Endothelial cell of umbilical vein (primary cell): Measurements from ENCODE around the gene PPP1R13L. TPM values are rescaled to one million over a fixed set of nuclear protein-coding genes. Genes with fewer than 3 reads are reported as not detected.

ENCODE experiments used
- BruUV-seq: library from RNA; stranded (reverse); fragments of 400-500 nt; replicated peaks from 2 replicates; lab custom pipeline; 2021; lab: Mats Ljungman, UMichigan
- CTCF ChIA-PET: fragments of 300-600, 350-600 bp; sonication (Branson Sonifier 250); formaldehyde crosslinking; loops from one replicate; lab custom pipeline; 2021; ENCODE audit warnings: antibody characterized with exemption, inconsistent platforms; lab: Charles Lee
- POLR2A ChIA-PET: fragments of 300-600, 350-600 bp; sonication (Branson Sonifier 250); formaldehyde crosslinking; loops from one replicate; lab custom pipeline; 2021; ENCODE audit warnings: antibody characterized with exemption, inconsistent platforms; lab: Charles Lee
- DNase-seq: peaks from one replicate; pipeline ENCODE4 v3.0.0-alpha.2; 2011; ENCODE audit warnings: low read depth, low spot score
- FAIRE-seq: peaks from 2 replicates; lab custom pipeline; 2011; peaks lifted over from hg19 to GRCh38; lab: Jason Lieb, UNC
- H2AFZ ChIP-seq: 2 replicates; pipeline ENCODE4 v1.6.0; 2012; ENCODE audit warnings: low read depth, low read length, control low read depth, inconsistent platforms
- H3K27ac ChIP-seq: 2 replicates; pipeline ENCODE4 v1.5.1; 2011; ENCODE audit warnings: low read depth, mild to moderate bottlenecking, control low read depth, low read length, moderate library complexity; ENCODE audit not compliant: insufficient read depth
- H3K27me3 ChIP-seq, 2 experiments: 2 replicates each; pipeline versions ENCODE4 v1.6.0 to v1.6.1; 2011; ENCODE audit warnings: low read length in 2 of 2, mixed read lengths in 1 of 2; ENCODE audit not compliant: control insufficient read depth in 2 of 2, insufficient read depth in 2 of 2
- H3K36me3 ChIP-seq, 2 experiments: 2 replicates in 1 of 2; 3 replicates in 1 of 2; pipeline ENCODE4 v1.5.1; 2011; ENCODE audit warnings: low read length in 2 of 2, mild to moderate bottlenecking in 1 of 2, moderate library complexity in 1 of 2; ENCODE audit not compliant: control insufficient read depth in 2 of 2, insufficient read depth in 2 of 2; ENCODE audit errors: extremely low read depth in 1 of 2
- H3K4me1 ChIP-seq: 3 replicates; pipeline ENCODE4 v1.5.1; 2011; ENCODE audit warnings: mild to moderate bottlenecking, low read length; ENCODE audit not compliant: control insufficient read depth, insufficient read depth; ENCODE audit errors: extremely low read depth
- H3K4me2 ChIP-seq: 2 replicates; pipeline ENCODE4 v1.6.1; 2011; ENCODE audit warnings: low read length, control low read depth, mixed read lengths; ENCODE audit not compliant: insufficient read depth
- H3K4me3 ChIP-seq, 3 experiments: fragments of 200-600 bp in 1 of 3; sonication (generic), shearing (Covaris generic) in 1 of 3; replicated peaks in 1 of 3; 2 replicates each; pipeline ENCODE4 v1.5.1; 2011 to 2016; ENCODE audit warnings: control low read depth in 3 of 3, low read length in 3 of 3, mild to moderate bottlenecking in 2 of 3, inconsistent platforms in 1 of 3, low read depth in 1 of 3, moderate library complexity in 1 of 3; ENCODE audit not compliant: insufficient read depth in 1 of 3
- H3K79me2 ChIP-seq: 2 replicates; pipeline ENCODE4 v1.6.0; 2012; ENCODE audit warnings: low read length, inconsistent platforms; ENCODE audit not compliant: control insufficient read depth, insufficient read depth
- H3K9ac ChIP-seq: replicated peaks from 2 replicates; pipeline ENCODE3; 2011; ENCODE audit warnings: low read length, control low read depth; ENCODE audit not compliant: insufficient read depth; ENCODE audit errors: extremely low read depth
- H3K9me1 ChIP-seq: replicated peaks from 3 replicates; pipeline ENCODE4 v1.6.0; 2011; ENCODE audit warnings: mild to moderate bottlenecking, low read length; ENCODE audit not compliant: control insufficient read depth, insufficient read depth; ENCODE audit errors: extremely low read depth
- H3K9me3 ChIP-seq: replicated peaks from 2 replicates; pipeline ENCODE4 v1.5.1; 2012; ENCODE audit warnings: low read length, inconsistent platforms; ENCODE audit not compliant: control insufficient read depth, insufficient read depth
- H4K20me1 ChIP-seq: replicated peaks from 2 replicates; pipeline ENCODE3; 2011; ENCODE audit warnings: mild to moderate bottlenecking, low read length; ENCODE audit not compliant: control insufficient read depth, insufficient read depth; ENCODE audit errors: extremely low read depth
- EZH2 ChIP-seq: IDR thresholded peaks from 2 replicates; pipeline ENCODE4 v1.6.1; 2012; ENCODE audit warnings: borderline replicate concordance, low read depth, mild to moderate bottlenecking, moderate library complexity, low read length, inconsistent platforms; ENCODE audit not compliant: severe bottlenecking
- FOS ChIP-seq: IDR thresholded peaks from 2 replicates; pipeline ENCODE4 v1.6.1; 2011; ENCODE audit warnings: mild to moderate bottlenecking, low read length, moderate library complexity, borderline replicate concordance; ENCODE audit not compliant: insufficient read depth
- GATA2 ChIP-seq: IDR thresholded peaks from 2 replicates; pipeline ENCODE4 v1.7.0; 2011; ENCODE audit warnings: low read depth, mild to moderate bottlenecking, moderate library complexity, mixed read lengths, low read length; ENCODE audit not compliant: insufficient read length, insufficient read depth
- JUN ChIP-seq: IDR thresholded peaks from 2 replicates; pipeline ENCODE4 v1.6.1; 2011; ENCODE audit warnings: borderline replicate concordance, low read depth; ENCODE audit not compliant: insufficient read length, insufficient read depth
- MAX ChIP-seq: IDR thresholded peaks from 2 replicates; pipeline ENCODE4 v1.6.1; 2011; ENCODE audit not compliant: insufficient read depth, insufficient read length
- MYC ChIP-seq: IDR thresholded peaks from one replicate; pipeline ENCODE4 v1.6.1; 2011; ENCODE audit warnings: mild to moderate bottlenecking, low read depth, low read length
- POLR2A ChIP-seq: IDR thresholded peaks from 2 replicates; pipeline ENCODE4 v1.6.1; 2012; ENCODE audit warnings: low read depth, mild to moderate bottlenecking, control low read depth, low read length
- POLR2AphosphoS5 ChIP-seq: IDR thresholded peaks from 2 replicates; pipeline ENCODE4 v1.6.1; 2012; ENCODE audit warnings: low read depth, mild to moderate bottlenecking, control low read depth, low read length, moderate library complexity; ENCODE audit not compliant: insufficient read depth
- dilution Hi-C: fragments of 300-500 bp; cut with MboI; formaldehyde crosslinking; loops from one replicate; pipeline ENCODE4 v1.15.0; 2019; ENCODE audit warnings: low sequenced_read_pairs; ENCODE audit not compliant: extremely low pct_ligation_motif_present
- intact Hi-C: fragments of 100-400 bp; cut with micrococcal nuclease; formaldehyde crosslinking; loops from one replicate; pipeline ENCODE4 v1.10.0; 2022
- polyA plus RNA-seq, 4 experiments: library from polyadenylated mRNA; depleted of rRNA in 3 of 4; stranded (reverse) in 3 of 4; unstranded in 1 of 4; fragments of >200 nt; gene quantifications; 2 replicates each; pipeline versions ENCODE4 v1.2.1 to v1.2.3, GENCODE V29; 2011 to 2012; ENCODE audit warnings: missing spikeins in 1 of 4
- total RNA-seq: library from RNA; stranded (reverse); gene quantifications from 2 replicates; pipeline ENCODE4 v1.2.3, GENCODE V29; 2021
- TF ChIP-seq, protein P1 (sequence below), 2 donors: IDR thresholded peaks; 1 replicate in 1 of 2; 2 replicates in 1 of 2; pipeline ENCODE4 v1.5.1; 2011; ENCODE audit warnings: low read length in 2 of 2, mild to moderate bottlenecking in 2 of 2, moderate library complexity in 2 of 2, control low read depth in 1 of 2, inconsistent platforms in 1 of 2, low read depth in 1 of 2; ENCODE audit not compliant: insufficient read depth in 1 of 2; ENCODE audit errors: extremely low read depth in 1 of 2

Gene PPP1R13L
- total and polyA plus RNA-seq, 2 donors (not counting 3 experiments of a cell fraction or from before 2014, with no cell fraction given), result 28.5 to 77.4 TPM

GRCh38 chr19:45345506-45345860, 59.4 kb downstream of the PPP1R13L start:
- no peaks in the 10 kb centered on the region for H3K36me3 ChIP-seq
- dilution Hi-C loops, result no loop called here
- no peak overlapping the region for H3K4me2 ChIP-seq
- BruUV-seq, result no TSS peak
- CTCF ChIA-PET, result interaction anchor here (0.8 to 1.4 kb wide), 3 partner anchors 57 to 286 kb away, joined by 3 to 5 read pairs (median 4); no protein-coding TSS in a partner anchor
- no peak overlapping the region for H3K9ac ChIP-seq
- H4K20me1 ChIP-seq, result no peaks in the 10 kb centered on the region
- no peak overlapping the region for H2AFZ ChIP-seq
- TF ChIP-seq FOS (no peak), MYC (no peak), POLR2A (no peak), GATA2 (no peak), JUN (no peak), MAX (no peak), POLR2AphosphoS5 (no peak), EZH2 (no peak)
- TF ChIP-seq, protein P1, sequence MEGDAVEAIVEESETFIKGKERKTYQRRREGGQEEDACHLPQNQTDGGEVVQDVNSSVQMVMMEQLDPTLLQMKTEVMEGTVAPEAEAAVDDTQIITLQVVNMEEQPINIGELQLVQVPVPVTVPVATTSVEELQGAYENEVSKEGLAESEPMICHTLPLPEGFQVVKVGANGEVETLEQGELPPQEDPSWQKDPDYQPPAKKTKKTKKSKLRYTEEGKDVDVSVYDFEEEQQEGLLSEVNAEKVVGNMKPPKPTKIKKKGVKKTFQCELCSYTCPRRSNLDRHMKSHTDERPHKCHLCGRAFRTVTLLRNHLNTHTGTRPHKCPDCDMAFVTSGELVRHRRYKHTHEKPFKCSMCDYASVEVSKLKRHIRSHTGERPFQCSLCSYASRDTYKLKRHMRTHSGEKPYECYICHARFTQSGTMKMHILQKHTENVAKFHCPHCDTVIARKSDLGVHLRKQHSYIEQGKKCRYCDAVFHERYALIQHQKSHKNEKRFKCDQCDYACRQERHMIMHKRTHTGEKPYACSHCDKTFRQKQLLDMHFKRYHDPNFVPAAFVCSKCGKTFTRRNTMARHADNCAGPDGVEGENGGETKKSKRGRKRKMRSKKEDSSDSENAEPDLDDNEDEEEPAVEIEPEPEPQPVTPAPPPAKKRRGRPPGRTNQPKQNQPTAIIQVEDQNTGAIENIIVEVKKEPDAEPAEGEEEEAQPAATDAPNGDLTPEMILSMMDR (IDR thresholded peaks at IDR 0.05; ENCODE audit: extremely low read depth in 1 of 2, insufficient read depth in 1 of 2, low read depth in 1 of 2, low read length in 2 of 2), result no peak
- H3K27me3 ChIP-seq, result peaks cover 1 to 3% of the 10 kb centered on the region in 2 experiments
- no peak overlapping the region for H3K27ac ChIP-seq
- DNase-seq (no peak), FAIRE-seq (no peak)
- no peaks in the 10 kb centered on the region for H3K9me3 ChIP-seq
- H3K79me2 ChIP-seq, result no peaks in the 10 kb centered on the region
- peaks cover under 1% of the 10 kb centered on the region for H3K4me1 ChIP-seq
- no peaks in the 10 kb centered on the region for H3K9me1 ChIP-seq
- POLR2A ChIA-PET, result no interaction called here
- no peak overlapping the region for H3K4me3 ChIP-seq
- intact Hi-C loops, result no loop called here
